HepG2 (cell line): Measurements from ENCODE around the gene NLGN4X. TPM values are rescaled to one million over a fixed set of nuclear protein-coding genes. Genes with fewer than 3 reads are reported as not detected.

Experiments
- ATAC-seq: fragments of 200-7000 bp; cut with Tn5 transposase; 3 replicates; pipeline ENCODE4 v1.9.1; 2020; ENCODE audit warnings: mild to moderate bottlenecking, moderate library complexity
- BruUV-seq: library from RNA; stranded (reverse); fragments of 400-500 nt; replicated peaks from 2 replicates; lab custom pipeline; 2021; lab: Mats Ljungman, UMichigan
- CTCF ChIA-PET: fragments of 300-600 bp; formaldehyde crosslinking; extraction: SDS; loops from one replicate; lab custom pipeline; 2021; ENCODE audit warnings: low total read pairs, inconsistent platforms, low intra/inter-chr PET ratio; lab: Yijun Ruan, JAX
- POLR2A ChIA-PET: fragments of 350-600 bp; sonication (Branson Sonifier 250); formaldehyde crosslinking; loops from one replicate; lab custom pipeline; 2020; ENCODE audit warnings: antibody characterized with exemption, inconsistent platforms; lab: Yijun Ruan, JAX
- DNase-seq: peaks from one replicate; pipeline ENCODE4 v3.0.0-alpha.2; 2015; ENCODE audit warnings: low spot score
- FAIRE-seq: peaks from 3 replicates; lab custom pipeline; 2011; peaks lifted over from hg19 to GRCh38; lab: Jason Lieb, UNC
- H2AFZ ChIP-seq: one replicate; pipeline ENCODE4 v1.6.1; 2011; ENCODE audit warnings: low read length, inconsistent platforms
- H3K27ac ChIP-seq: fragments of 300-600 bp; 3 replicates; pipeline ENCODE4 v1.8.0; 2011; ENCODE audit warnings: mixed run types, mild to moderate bottlenecking, mixed read lengths, low read length, inconsistent platforms; ENCODE audit not compliant: insufficient read depth; ENCODE audit errors: extremely low read length
- H3K27me3 ChIP-seq, 2 experiments: fragments of 200-600 bp in 1 of 2; 2 replicates in 1 of 2; 3 replicates in 1 of 2; pipeline versions ENCODE4 v1.6.0 to v1.8.0; 2011; ENCODE audit warnings: low read length in 2 of 2, mild to moderate bottlenecking in 2 of 2, moderate library complexity in 2 of 2, inconsistent platforms in 1 of 2; ENCODE audit not compliant: insufficient read depth in 2 of 2, control insufficient read depth in 1 of 2
- H3K36me3 ChIP-seq, 2 experiments: fragments of 200-600 bp in 1 of 2; replicated peaks in 1 of 2; 2 replicates in 1 of 2; 3 replicates in 1 of 2; pipeline versions ENCODE4 v1.5.1 to v1.8.0; 2011; ENCODE audit warnings: low read length in 2 of 2, inconsistent platforms in 1 of 2; ENCODE audit not compliant: insufficient read depth in 2 of 2, control insufficient read depth in 1 of 2
- H3K4me1 ChIP-seq: 2 replicates; pipeline ENCODE4 v1.5.1; 2012; ENCODE audit warnings: low read length, inconsistent platforms; ENCODE audit not compliant: insufficient read depth
- H3K4me2 ChIP-seq: 2 replicates; pipeline ENCODE4 v1.6.0; 2011; ENCODE audit warnings: low read depth, low read length, inconsistent platforms
- H3K4me3 ChIP-seq, 3 experiments: fragments of 200-600 bp in 1 of 3; sonication (generic), shearing (Covaris generic) in 1 of 3; replicated peaks in 1 of 3; 2 replicates each; pipeline ENCODE4 v1.5.1; 2011 to 2016; ENCODE audit warnings: low read length in 3 of 3, inconsistent platforms in 2 of 3, low read depth in 2 of 3, mild to moderate bottlenecking in 2 of 3, control low read depth in 1 of 3, mixed read lengths in 1 of 3; ENCODE audit not compliant: insufficient read depth in 1 of 3
- H3K79me2 ChIP-seq: one replicate; pipeline ENCODE4 v1.6.1; 2011; ENCODE audit warnings: low read length, inconsistent platforms; ENCODE audit not compliant: insufficient read depth
- H3K9ac ChIP-seq: 2 replicates; pipeline ENCODE4 v1.6.0; 2011; ENCODE audit warnings: mild to moderate bottlenecking, low read depth, low read length, inconsistent platforms; ENCODE audit not compliant: insufficient read depth
- H3K9me3 ChIP-seq: 2 replicates; pipeline ENCODE4 v1.5.1; 2012; ENCODE audit warnings: mild to moderate bottlenecking, low read length
- H4K20me1 ChIP-seq: 2 replicates; pipeline ENCODE4 v1.6.0; 2011; ENCODE audit warnings: inconsistent platforms, mild to moderate bottlenecking, low read length, moderate library complexity; ENCODE audit not compliant: insufficient read depth
- ATF7-NPFF ChIP-seq: sonication (generic); formaldehyde crosslinking; IDR thresholded peaks from 2 replicates; pipeline ENCODE4 v1.8.1; 2023; ENCODE audit warnings: mild to moderate bottlenecking, low read depth, missing genetic modification reagents, moderate library complexity
- DNMT3B ChIP-seq: conservative IDR thresholded peaks from 2 replicates; pipeline ENCODE4 v1.6.1; 2016; ENCODE audit warnings: missing biosample characterization, control low read depth
- DPF2 ChIP-seq: sonication (generic); formaldehyde crosslinking; IDR thresholded peaks from 2 replicates; pipeline ENCODE4 v1.4.0; 2020; ENCODE audit warnings: mild to moderate bottlenecking, low read depth, missing genetic modification reagents, borderline replicate concordance
- HNRNPL ChIP-seq: fragments of 200-400 bp; formaldehyde crosslinking; IDR thresholded peaks from 2 replicates; pipeline ENCODE4 v1.6.1; 2017; ENCODE audit warnings: mild to moderate bottlenecking, low read depth, low read length
- MEIS2 ChIP-seq: sonication (generic); formaldehyde crosslinking; IDR thresholded peaks from 2 replicates; pipeline ENCODE4 v1.9.0; 2021; ENCODE audit warnings: mild to moderate bottlenecking, missing genetic modification reagents
- NBN ChIP-seq: fragments of 450-650 bp; conservative IDR thresholded peaks from 2 replicates; pipeline ENCODE4 v1.6.1; 2017
- PRDM15 ChIP-seq: sonication (generic); formaldehyde crosslinking; IDR thresholded peaks from 2 replicates; pipeline ENCODE4 v1.4.0; 2020; ENCODE audit warnings: missing genetic modification reagents
- SKI ChIP-seq: fragments of 450-650 bp; IDR thresholded peaks from one replicate; pipeline ENCODE4 v1.6.1; 2018; ENCODE audit warnings: mild to moderate bottlenecking; ENCODE audit not compliant: partially characterized antibody
- ZC3H13 ChIP-seq: sonication (generic); formaldehyde crosslinking; IDR thresholded peaks from 2 replicates; pipeline ENCODE4 v1.8.1; 2023; ENCODE audit warnings: mild to moderate bottlenecking, missing genetic modification reagents, moderate library complexity
- WGBS: methylation state at CpG from one replicate; pipeline ENCODE4 v1.1.6; 2017; ENCODE audit warnings: low lambda C conversion rate; 5-methylcytosine and 5-hydroxymethylcytosine counted together
- in situ Hi-C: cut with HindIII; loops from 2 replicates; pipeline ENCODE4 v1.10.0; 2017; ENCODE audit warnings: low pct_unique_long_range_greater_than_20kb; ENCODE audit not compliant: extremely low pct_ligation_motif_present
- intact Hi-C: fragments of 100-400 bp; cut with micrococcal nuclease; formaldehyde crosslinking; loops from one replicate; pipeline ENCODE4 v1.10.0; 2022; ENCODE audit not compliant: unreplicated experiment
- polyA plus RNA-seq, 8 experiments: library from polyadenylated mRNA; depleted of rRNA in 3 of 8; stranded (reverse) in 7 of 8; unstranded in 1 of 8; fragments of >200 nt; fragmentation: Illumina TruSeq in 4 of 8; extraction: Trizol in 4 of 8; gene quantifications; 2 replicates each; pipeline versions ENCODE4 v1.2.1 to v1.2.3, GENCODE V29; 2011 to 2016; ENCODE audit warnings: low read depth in 4 of 8, missing spikeins in 1 of 8, mixed read lengths in 1 of 8; ENCODE audit not compliant: insufficient read depth in 1 of 8
- total RNA-seq, 5 experiments: library from RNA; depleted of rRNA; stranded (reverse); fragments of >200 nt; fragmentation: Illumina TruSeq; extraction: Trizol; gene quantifications; 2 replicates each; pipeline ENCODE4 v1.2.3, GENCODE V29; 2016; ENCODE audit warnings: low read depth in 1 of 5

The NLGN4X gene
- total and polyA plus RNA-seq, 2 of the 13 experiments (the other 11 are each of a cell fraction or from before 2014, with no cell fraction given): not detected

GRCh38 chrX:6002056-6002455, 226.6 kb downstream of the NLGN4X start:
- CTCF ChIA-PET: no interaction called here
- H3K27me3 ChIP-seq: no peaks in the 10 kb centered on the region
- no peak overlapping the region for H2AFZ ChIP-seq
- in situ Hi-C loops (no loop called here), intact Hi-C loops (no loop called here)
- FAIRE-seq: no peak
- no peak overlapping the region for H3K9ac ChIP-seq
- no peak for DNase-seq
- BruUV-seq: no TSS peak
- ATAC-seq: no peak
- POLR2A ChIA-PET: no interaction called here
- H3K4me3 ChIP-seq: no peak overlapping the region
- TF ChIP-seq DNMT3B (CRISPR knock-in tag): no peak
- TF ChIP-seq SKI: no peak
- no peak for TF ChIP-seq ATF7-NPFF (CRISPR knock-in tag)
- no peak for TF ChIP-seq DPF2
- TF ChIP-seq ZC3H13 (CRISPR knock-in tag): no peak
- no peak for TF ChIP-seq NBN
- no peak for TF ChIP-seq HNRNPL
- no peak for TF ChIP-seq PRDM15 (CRISPR knock-in tag)
- TF ChIP-seq MEIS2 (CRISPR knock-in tag): no peak
- no peak overlapping the region for H3K4me2 ChIP-seq
- 0% methylated on average over 4 of the region's 5 CpGs for WGBS
- no peaks in the 10 kb centered on the region for H3K4me1 ChIP-seq
- H3K79me2 ChIP-seq: no peaks in the 10 kb centered on the region
- no peaks in the 10 kb centered on the region for H4K20me1 ChIP-seq
- H3K36me3 ChIP-seq: no peaks in the 10 kb centered on the region
- no peak overlapping the region for H3K27ac ChIP-seq
- H3K9me3 ChIP-seq: no peaks in the 10 kb centered on the region
